Measurements from ENCODE around the gene TMEM181. TPM values are rescaled to one million over a fixed set of nuclear protein-coding genes. Genes with fewer than 3 reads are reported as not detected.
"Not testable (repeated sequence)": the region's sequence is repeated elsewhere in the genome, so short reads cannot be mapped to it uniquely, and the experiment has no call there.

The TMEM181 gene
- total RNA-seq, 2 experiments from 2014 or later = 14.8 to 16.3 TPM

- CTCF ChIA-PET = no interaction called here
- POLR2A ChIA-PET = no interaction called here
Observed at GRCh38 chr6:158584236-158584651, 24.4 kb downstream of the TMEM181 start.

- ChIA-PET POLR2A (no interaction called here), CTCF (no interaction called here)
Observed at GRCh38 chr6:158586652-158587051, 26.8 kb downstream of the TMEM181 start.

- POLR2A ChIA-PET = no interaction called here
Observed at GRCh38 chr6:158589366-158589765, 29.5 kb downstream of the TMEM181 start.

GRCh38 chr6:158591134-158591809 is 31.4 kb downstream of the TMEM181 start:
- ChIA-PET POLR2A (no interaction called here), CTCF (no interaction called here)

More at GRCh38 chr6:158589366-158589765, 29.5 kb downstream of the TMEM181 start:
- CTCF ChIA-PET = interaction anchor here (0.7 kb wide), 1 partner anchor 15 kb away, joined by 3 read pairs; no protein-coding TSS in a partner anchor

GRCh38 chr6:158591810-158592209 is 31.9 kb downstream of the TMEM181 start:
- ChIA-PET CTCF (interaction anchor here (1.0 kb wide), 1 partner anchor 378 kb away, joined by 3 read pairs; no protein-coding TSS in a partner anchor), POLR2A (no interaction called here)

- ChIA-PET CTCF (no interaction called here), POLR2A (no interaction called here)
Observed at GRCh38 chr6:158593670-158594069, 33.8 kb downstream of the TMEM181 start.

GRCh38 chr6:158595223-158595622 is 35.3 kb downstream of the TMEM181 start:
- CTCF ChIA-PET = interaction anchor here (1.5 kb wide), 1 partner anchor 96 kb away, joined by 5 read pairs; no protein-coding TSS in a partner anchor
- POLR2A ChIA-PET = no interaction called here

- POLR2A ChIA-PET = no interaction called here
- CTCF ChIA-PET = no interaction called here
Observed at GRCh38 chr6:158596861-158597260, 37.0 kb downstream of the TMEM181 start.

- ChIA-PET POLR2A (no interaction called here), CTCF (no interaction called here)
Observed at GRCh38 chr6:158597565-158597964, 37.7 kb downstream of the TMEM181 start.

GRCh38 chr6:158599635-158600034 is 39.7 kb downstream of the TMEM181 start:
- CTCF ChIA-PET = interaction anchor here (0.7 to 1.3 kb wide), 2 partner anchors 18 to 379 kb away, joined by 3 read pairs; no protein-coding TSS in a partner anchor
- POLR2A ChIA-PET = no interaction called here

GRCh38 chr6:158603261-158604047 is 43.6 kb downstream of the TMEM181 start:
- ChIA-PET CTCF (interaction anchor here (0.7 to 2.5 kb wide), 5 partner anchors 173 to 535 kb away, joined by 3 to 8 read pairs (median 3); no protein-coding TSS in a partner anchor), POLR2A (interaction anchor here (0.5 kb wide), 1 partner anchor 272 kb away, joined by 4 read pairs; no protein-coding TSS in a partner anchor)

- ChIA-PET POLR2A (no interaction called here), CTCF (interaction anchor here (0.7 to 2.5 kb wide), 3 partner anchors 174 to 390 kb away, joined by 3 to 8 read pairs (median 6); no protein-coding TSS in a partner anchor)
Observed at GRCh38 chr6:158604048-158604406, 44.1 kb downstream of the TMEM181 start.

GRCh38 chr6:158605266-158605878 is 45.5 kb downstream of the TMEM181 start:
- CTCF ChIA-PET = interaction anchor here (1.3 to 2.5 kb wide), 2 partner anchors 384 to 391 kb away, joined by 4 to 8 read pairs; no protein-coding TSS in a partner anchor
- POLR2A ChIA-PET = no interaction called here

- CTCF ChIA-PET = interaction anchor here (1.3 kb wide), 1 partner anchor 385 kb away, joined by 4 read pairs; no protein-coding TSS in a partner anchor
- POLR2A ChIA-PET = not testable (repeated sequence)
Observed at GRCh38 chr6:158606011-158606410, 46.1 kb downstream of the TMEM181 start.

GRCh38 chr6:158606935-158607334 is 47.0 kb downstream of the TMEM181 start:
- CTCF ChIA-PET = interaction anchor here (0.6 kb wide), 1 partner anchor 386 kb away, joined by 3 read pairs; no protein-coding TSS in a partner anchor
- POLR2A ChIA-PET = no interaction called here

GRCh38 chr6:158607411-158608170 is 47.7 kb downstream of the TMEM181 start:
- CTCF ChIA-PET = interaction anchor here (0.6 kb wide), 1 partner anchor 386 kb away, joined by 3 read pairs; no protein-coding TSS in a partner anchor

GRCh38 chr6:158608221-158608620 is 48.3 kb downstream of the TMEM181 start:
- ChIA-PET POLR2A (no interaction called here), CTCF (no interaction called here)

More at GRCh38 chr6:158607411-158608170, 47.7 kb downstream of the TMEM181 start:
- POLR2A ChIA-PET = no interaction called here

GRCh38 chr6:158609455-158610155 is 49.7 kb downstream of the TMEM181 start:
- POLR2A ChIA-PET = no interaction called here
- CTCF ChIA-PET = no interaction called here

Data from activated CD8-positive, alpha-beta memory T cell treated with anti-CD3 and anti-CD28 coated beads for 36 hours (primary cell).